SKM-1 (cell line): Measurements from ENCODE around the gene CLEC2A.
"Not testable (repeated sequence)": the region's sequence is repeated elsewhere in the genome, so short reads cannot be mapped to it uniquely, and the experiment has no call there.

Experiments
- DNase-seq: peaks from one replicate; lab custom pipeline; 2025; ENCODE audit not compliant: unreplicated experiment; lab: John Stamatoyannopoulos, UW

CLEC2A gene

GRCh38 chr12:9883175-9883574 is 49.0 kb downstream of the CLEC2A start:
- DNase-seq, result no peak

GRCh38 chr12:9881988-9882387 is 50.2 kb downstream of the CLEC2A start:
- DNase-seq, result no peak

GRCh38 chr12:9881246-9881645 is 50.9 kb downstream of the CLEC2A start, which contains the start of gene KLRF2:
KLRF2 (plus strand) TSS chr12:9881489; CDS start chr12:9881596, 107 bp downstream.
- DNase-seq, result no peak

- no peak for DNase-seq
These were observed 51.6 kb downstream of the CLEC2A start for GRCh38 chr12:9880532-9881078.

GRCh38 chr12:9876120-9876519 is 56.0 kb downstream of the CLEC2A start:
- DNase-seq, result not testable (repeated sequence)

GRCh38 chr12:9872742-9873141 is 59.4 kb downstream of the CLEC2A start:
- DNase-seq, result no peak

GRCh38 chr12:9872162-9872561 is 60.0 kb downstream of the CLEC2A start:
- DNase-seq, result no peak

GRCh38 chr12:9870286-9870866 is 61.8 kb downstream of the CLEC2A start:
- no peak for DNase-seq

- DNase-seq, result no peak
These were observed 62.6 kb downstream of the CLEC2A start, which contains the start of gene CLEC2B for GRCh38 chr12:9869307-9870161. CLEC2B (minus strand) TSS chr12:9869354.

- DNase-seq, result no peak
These were observed 63.2 kb downstream of the CLEC2A start for GRCh38 chr12:9868951-9869306.

GRCh38 chr12:9868311-9868801 is 63.8 kb downstream of the CLEC2A start:
- DNase-seq, result no peak

GRCh38 chr12:9867531-9867930 is 64.6 kb downstream of the CLEC2A start:
- DNase-seq, result no peak

GRCh38 chr12:9866860-9867269 is 65.3 kb downstream of the CLEC2A start:
- DNase-seq, result no peak

- no peak for DNase-seq
These were observed 67.1 kb downstream of the CLEC2A start for GRCh38 chr12:9864913-9865675.
